ENCODE results near the gene IKZF2. TPM values are rescaled to one million over a fixed set of nuclear protein-coding genes. Genes with fewer than 3 reads are reported as not detected.

Gene IKZF2
- total RNA-seq, 1 donor from 2014 or later = 21.9 TPM

- no peaks in the 10 kb centered on the region for H3K36me3 Mint-ChIP-seq (ENCODE audit: insufficient read depth)
- no peak for TF ChIP-seq CTCF (IDR thresholded peaks at IDR 0.05; ENCODE audit: unreplicated experiment)
- no peak overlapping the region for H3K27ac Mint-ChIP-seq
- H3K4me1 Mint-ChIP-seq (ENCODE audit: low read depth) = peaks cover 2% of the 10 kb centered on the region
- no peaks in the 10 kb centered on the region for H3K27me3 Mint-ChIP-seq
- no peaks in the 10 kb centered on the region for H3K9me3 Mint-ChIP-seq (ENCODE audit: low read depth)
- no peak for DNase-seq (ENCODE audit: low spot score, unreplicated experiment)
- H3K4me3 Mint-ChIP-seq (ENCODE audit: low read depth) = no peak overlapping the region
Observed at GRCh38 chr2:212961255-212961654, 190.2 kb downstream of the IKZF2 start.

- Mint-ChIP-seq H3K36me3 (ENCODE audit: insufficient read depth) (no peaks in the 10 kb centered on the region), H3K27ac (no peak overlapping the region), H3K4me1 (ENCODE audit: low read depth) (peaks cover 2% of the 10 kb centered on the region), H3K4me3 (ENCODE audit: low read depth) (no peak overlapping the region), H3K27me3 (no peaks in the 10 kb centered on the region), H3K9me3 (ENCODE audit: low read depth) (no peaks in the 10 kb centered on the region)
- no peak for TF ChIP-seq CTCF (IDR thresholded peaks at IDR 0.05; ENCODE audit: unreplicated experiment)
- no peak for DNase-seq (ENCODE audit: low spot score, unreplicated experiment)
Observed at GRCh38 chr2:212960336-212960735, 191.1 kb downstream of the IKZF2 start.

- no peak overlapping the region for H3K4me3 Mint-ChIP-seq (ENCODE audit: low read depth)
- H3K27me3 Mint-ChIP-seq = no peaks in the 10 kb centered on the region
- DNase-seq (ENCODE audit: low spot score, unreplicated experiment) = no peak
- no peaks in the 10 kb centered on the region for H3K36me3 Mint-ChIP-seq (ENCODE audit: insufficient read depth)
- H3K4me1 Mint-ChIP-seq (ENCODE audit: low read depth) = peaks cover 2% of the 10 kb centered on the region
- no peak for TF ChIP-seq CTCF (IDR thresholded peaks at IDR 0.05; ENCODE audit: unreplicated experiment)
- no peak overlapping the region for H3K27ac Mint-ChIP-seq
- peaks cover under 1% of the 10 kb centered on the region for H3K9me3 Mint-ChIP-seq (ENCODE audit: low read depth)
Observed at GRCh38 chr2:212959471-212960117, 191.8 kb downstream of the IKZF2 start.

DNA sequence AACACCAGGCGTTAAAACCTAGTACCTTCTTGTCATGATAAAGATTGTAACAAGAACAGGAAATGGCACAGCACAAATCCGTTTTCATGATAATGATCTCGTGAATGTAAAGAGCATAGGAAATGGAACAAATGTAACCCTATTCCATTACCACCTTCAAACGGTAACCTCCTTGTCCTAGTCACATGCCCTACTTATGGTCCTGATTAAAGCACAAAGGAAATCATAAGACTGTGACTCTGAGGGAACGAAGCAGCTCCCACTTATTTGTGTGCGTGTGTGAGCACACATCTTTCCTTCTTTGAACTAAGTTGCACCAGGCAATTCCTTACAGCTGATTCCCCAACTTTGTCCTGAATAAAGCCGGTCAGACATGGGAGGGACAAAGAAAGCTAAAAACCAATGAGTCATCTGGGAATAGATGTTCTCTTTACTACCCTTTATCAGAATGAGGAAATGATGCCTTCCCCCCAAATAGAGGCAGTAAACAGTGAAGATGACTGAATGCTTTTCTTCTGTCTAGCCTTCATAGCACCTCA lies 192.6 kb downstream of the IKZF2 start:
- no peaks in the 10 kb centered on the region for H3K36me3 Mint-ChIP-seq (ENCODE audit: insufficient read depth)
- H3K9me3 Mint-ChIP-seq (ENCODE audit: low read depth) = peaks cover 3% of the 10 kb centered on the region
- DNase-seq (ENCODE audit: low spot score, unreplicated experiment) = no peak
- no peak for TF ChIP-seq CTCF (IDR thresholded peaks at IDR 0.05; ENCODE audit: unreplicated experiment)
- H3K27me3 Mint-ChIP-seq = no peaks in the 10 kb centered on the region
- no peak overlapping the region for H3K27ac Mint-ChIP-seq
- no peak overlapping the region for H3K4me3 Mint-ChIP-seq (ENCODE audit: low read depth)
- H3K4me1 Mint-ChIP-seq (ENCODE audit: low read depth) = peaks cover 2% of the 10 kb centered on the region

GRCh38 chr2:212958133-212958532 lies 193.3 kb downstream of the IKZF2 start:
- no peaks in the 10 kb centered on the region for H3K27me3 Mint-ChIP-seq
- no peaks in the 10 kb centered on the region for H3K36me3 Mint-ChIP-seq (ENCODE audit: insufficient read depth)
- peaks cover 3% of the 10 kb centered on the region for H3K9me3 Mint-ChIP-seq (ENCODE audit: low read depth)
- H3K27ac Mint-ChIP-seq = no peak overlapping the region
- no peak for DNase-seq (ENCODE audit: low spot score, unreplicated experiment)
- TF ChIP-seq CTCF (IDR thresholded peaks at IDR 0.05; ENCODE audit: unreplicated experiment) = no peak
- no peak overlapping the region for H3K4me3 Mint-ChIP-seq (ENCODE audit: low read depth)
- H3K4me1 Mint-ChIP-seq (ENCODE audit: low read depth) = peaks cover 2% of the 10 kb centered on the region
